AG10803 (cell line): ENCODE measurements around the gene NUDC.

Source experiments
- DNase-seq: peaks from one replicate; pipeline ENCODE4 v3.0.0; 2010; ENCODE audit warnings: low read depth
- H3K4me3 ChIP-seq: 2 replicates; pipeline ENCODE4 v1.5.1; 2011; ENCODE audit warnings: mild to moderate bottlenecking, low read length, control low read depth
- CTCF ChIP-seq: conservative IDR thresholded peaks from 2 replicates; pipeline ENCODE4 v1.5.1; 2011; ENCODE audit warnings: mild to moderate bottlenecking, low read length, control low read depth, inconsistent platforms

NUDC gene

GRCh38 chr1:26932531-26932930 lies 11.0 kb downstream of the NUDC start:
- TF ChIP-seq CTCF: no peak
- no peak overlapping the region for H3K4me3 ChIP-seq
- DNase-seq: no peak

- TF ChIP-seq CTCF: no peak
- no peak for DNase-seq
- H3K4me3 ChIP-seq: no peak overlapping the region
Measured at GRCh38 chr1:26936823-26937222, 15.3 kb downstream of the NUDC start.

GRCh38 chr1:26938004-26938658 lies 16.6 kb downstream of the NUDC start:
- no peak overlapping the region for H3K4me3 ChIP-seq
- DNase-seq: no peak
- no peak for TF ChIP-seq CTCF

GRCh38 chr1:26938659-26939025 lies 17.1 kb downstream of the NUDC start:
- no peak overlapping the region for H3K4me3 ChIP-seq
- no peak for TF ChIP-seq CTCF
- DNase-seq: no peak

GRCh38 chr1:26941311-26941710 lies 19.8 kb downstream of the NUDC start:
- DNase-seq: no peak
- no peak overlapping the region for H3K4me3 ChIP-seq
- TF ChIP-seq CTCF: no peak

- TF ChIP-seq CTCF: no peak
- H3K4me3 ChIP-seq: no peak overlapping the region
- no peak for DNase-seq
Measured at GRCh38 chr1:26942656-26943055, 21.1 kb downstream of the NUDC start.

- DNase-seq: no peak
- no peak overlapping the region for H3K4me3 ChIP-seq
- TF ChIP-seq CTCF: no peak
Measured at GRCh38 chr1:26945138-26945537, 23.6 kb downstream of the NUDC start.
